IMR-90 (cell line): ENCODE data around the gene ATRN. TPM values are rescaled to one million over a fixed set of nuclear protein-coding genes. Genes with fewer than 3 reads are reported as not detected.

ENCODE experiments used
- ATAC-seq: fragments of 200-7000 bp; cut with Tn5 transposase; 2 replicates; pipeline ENCODE4 v1.9.1; 2020; ENCODE audit warnings: low read depth, mild to moderate bottlenecking, moderate library complexity
- BruUV-seq: library from RNA; stranded (reverse); fragments of 400-500 nt; replicated peaks from 2 replicates; lab custom pipeline; 2021; lab: Mats Ljungman, UMichigan
- CTCF ChIA-PET: fragments of 300-600 bp; formaldehyde crosslinking; extraction: SDS; loops from one replicate; lab custom pipeline; 2021; ENCODE audit warnings: antibody characterized with exemption; lab: Yijun Ruan, JAX
- POLR2A ChIA-PET: fragments of 300-600 bp; sonication (Branson Sonifier 250); formaldehyde crosslinking; loops from one replicate; lab custom pipeline; 2022; ENCODE audit warnings: antibody characterized with exemption; ENCODE audit not compliant: unreplicated experiment; lab: Charles Lee
- DNase-seq: peaks from one replicate; pipeline ENCODE4 v3.0.0; 2013
- H2AFZ ChIP-seq: replicated peaks from 2 replicates; pipeline ENCODE3; 2013; ENCODE audit warnings: low read length, mild to moderate bottlenecking; ENCODE audit not compliant: poor library complexity
- H2AK5ac ChIP-seq: 2 replicates; pipeline ENCODE4 v1.6.1; 2013; ENCODE audit warnings: low read depth, low read length, inconsistent platforms
- H2AK9ac ChIP-seq: replicated peaks from 2 replicates; pipeline ENCODE3; 2013; ENCODE audit warnings: mild to moderate bottlenecking, low read depth, low read length, moderate library complexity; ENCODE audit not compliant: poor library complexity
- H2BK120ac ChIP-seq: 2 replicates; pipeline ENCODE4 v1.6.1; 2013; ENCODE audit warnings: low read depth, low read length, inconsistent platforms
- H2BK15ac ChIP-seq: 3 replicates; pipeline ENCODE4 v1.6.1; 2013; ENCODE audit warnings: low read depth, low read length, inconsistent platforms
- H2BK20ac ChIP-seq: 2 replicates; pipeline ENCODE4 v1.6.1; 2013; ENCODE audit warnings: low read depth, mild to moderate bottlenecking, inconsistent platforms, low read length, moderate library complexity
- H2BK5ac ChIP-seq: 2 replicates; pipeline ENCODE4 v1.6.1; 2013; ENCODE audit warnings: mild to moderate bottlenecking, low read depth, low read length, inconsistent platforms; ENCODE audit not compliant: poor library complexity, severe bottlenecking
- H3K14ac ChIP-seq: replicated peaks from 2 replicates; pipeline ENCODE4 v1.6.1; 2013; ENCODE audit warnings: low read depth, low read length, inconsistent platforms
- H3K18ac ChIP-seq: 2 replicates; pipeline ENCODE4 v1.6.1; 2013; ENCODE audit warnings: low read depth, low read length, control low read depth
- H3K23ac ChIP-seq: 2 replicates; pipeline ENCODE4 v1.6.1; 2013; ENCODE audit warnings: low read depth, low read length, inconsistent platforms
- H3K27ac ChIP-seq: 2 replicates; pipeline ENCODE4 v1.5.1; 2013; ENCODE audit warnings: mild to moderate bottlenecking, control low read depth, low read length; ENCODE audit not compliant: insufficient read depth
- H3K27me3 ChIP-seq: 2 replicates; pipeline ENCODE4 v1.6.1; 2013; ENCODE audit warnings: low read length; ENCODE audit not compliant: control insufficient read depth, insufficient read depth
- H3K36me3 ChIP-seq: 2 replicates; pipeline ENCODE4 v1.6.1; 2013; ENCODE audit warnings: low read length, mixed read lengths; ENCODE audit not compliant: control insufficient read depth, insufficient read depth
- H3K4ac ChIP-seq: 2 replicates; pipeline ENCODE4 v1.6.1; 2013; ENCODE audit warnings: low read depth, low read length, inconsistent platforms
- H3K4me1 ChIP-seq: 2 replicates; pipeline ENCODE4 v1.6.1; 2013; ENCODE audit warnings: low read length, mixed read lengths; ENCODE audit not compliant: control insufficient read depth, insufficient read depth
- H3K4me2 ChIP-seq: 2 replicates; pipeline ENCODE4 v1.6.1; 2013; ENCODE audit warnings: low read depth, mild to moderate bottlenecking, control low read depth, low read length, moderate library complexity
- H3K4me3 ChIP-seq: 2 replicates; pipeline ENCODE4 v1.5.1; 2013; ENCODE audit warnings: low read depth, mild to moderate bottlenecking, control low read depth, low read length, moderate library complexity; ENCODE audit not compliant: insufficient read depth
- H3K56ac ChIP-seq: 2 replicates; pipeline ENCODE4 v1.6.1; 2013; ENCODE audit warnings: low read length, inconsistent platforms; ENCODE audit not compliant: insufficient read depth; ENCODE audit errors: extremely low read depth
- H3K79me1 ChIP-seq, 2 experiments: 2 replicates each; pipeline ENCODE4 v1.6.1; 2013; ENCODE audit warnings: low read length in 2 of 2, inconsistent platforms in 1 of 2, low read depth in 1 of 2
- H3K9ac ChIP-seq: 2 replicates; pipeline ENCODE4 v1.6.1; 2013; ENCODE audit warnings: low read depth, low read length, control low read depth
- H3K9me1 ChIP-seq: 2 replicates; pipeline ENCODE4 v1.6.1; 2013; ENCODE audit warnings: low read length, inconsistent platforms; ENCODE audit not compliant: insufficient read depth
- H3K9me3 ChIP-seq: 2 replicates; pipeline ENCODE4 v1.6.1; 2013; ENCODE audit warnings: low read length; ENCODE audit not compliant: control insufficient read depth, insufficient read depth
- H4K20me1 ChIP-seq: 2 replicates; pipeline ENCODE4 v1.6.1; 2013; ENCODE audit warnings: low read length, inconsistent platforms; ENCODE audit not compliant: insufficient read depth
- H4K5ac ChIP-seq: 2 replicates; pipeline ENCODE4 v1.6.1; 2013; ENCODE audit warnings: mild to moderate bottlenecking, low read depth, low read length, control low read depth
- H4K8ac ChIP-seq, 2 experiments: 2 replicates each; pipeline ENCODE4 v1.6.1; 2013; ENCODE audit warnings: low read depth in 2 of 2, low read length in 2 of 2, control low read depth in 1 of 2, inconsistent platforms in 1 of 2
- H4K91ac ChIP-seq: 2 replicates; pipeline ENCODE4 v1.6.1; 2013; ENCODE audit warnings: low read depth, low read length, inconsistent platforms; ENCODE audit not compliant: insufficient read depth
- ELK1 ChIP-seq: fragments of 150-350 bp; IDR thresholded peaks from 2 replicates; pipeline ENCODE4 v1.6.1; 2016; ENCODE audit warnings: low read depth, mild to moderate bottlenecking, low read length, moderate library complexity, borderline replicate concordance
- MXI1 ChIP-seq: IDR thresholded peaks from 2 replicates; pipeline ENCODE4 v1.6.1; 2012; ENCODE audit warnings: low read depth, mild to moderate bottlenecking, low read length, moderate library complexity, borderline replicate concordance
- NFE2L2 ChIP-seq: fragments of 150-350 bp; IDR thresholded peaks from 2 replicates; pipeline ENCODE4 v1.6.1; 2016; ENCODE audit warnings: low read depth, mild to moderate bottlenecking, low read length
- RFX5 ChIP-seq: IDR thresholded peaks from 2 replicates; pipeline ENCODE4 v1.8.0; 2012; ENCODE audit warnings: low read depth, mild to moderate bottlenecking, low read length, moderate library complexity
- WGBS, 2 experiments: methylation state at CpG; one replicate each; pipeline versions ENCODE4 v1.1.5 to v1.1.7; 2013; ENCODE audit warnings: missing lambda C conversion rate in 2 of 2; ENCODE audit not compliant: insufficient read length in 1 of 2; ENCODE audit errors: extremely low coverage in 2 of 2; 5-methylcytosine and 5-hydroxymethylcytosine counted together
- dilution Hi-C: fragments of 300-500 bp; cut with HindIII; formaldehyde crosslinking; loops from one replicate; pipeline ENCODE4 v1.14.3; 2018; ENCODE audit warnings: low sequenced_read_pairs; ENCODE audit not compliant: unreplicated experiment
- in situ Hi-C: fragments of 300-500 bp; cut with MboI; formaldehyde crosslinking; loops from 3 replicates; pipeline ENCODE4 v1.14.3; 2019; ENCODE audit warnings: low sequenced_read_pairs, inconsistent platforms, mixed read lengths
- intact Hi-C: fragments of 100-400 bp; cut with micrococcal nuclease; formaldehyde crosslinking; loops from 2 replicates; pipeline ENCODE4 v1.10.0; 2022
- polyA plus RNA-seq, 3 experiments: library from polyadenylated mRNA; depleted of rRNA; stranded (reverse); fragments of >200 nt; gene quantifications; 2 replicates each; pipeline ENCODE4 v1.2.3, GENCODE V29; 2012; ENCODE audit warnings: low replicate concordance in 1 of 3
- total RNA-seq: library from RNA; depleted of rRNA; stranded (reverse); fragments of >200 nt; gene quantifications from 2 replicates; pipeline ENCODE4 v1.2.3, GENCODE V29; 2012

Gene ATRN
- total and polyA plus RNA-seq, 2 of the 4 experiments (the other 2 are of a cell fraction), result 32.3 to 46.2 TPM

GRCh38 chr20:3479759-3480615 lies 9.2 kb downstream of the ATRN start:
- Histone ChIP-seq H3K36me3 (no peaks in the 10 kb centered on the region), H4K5ac (no peak overlapping the region), H3K27ac (no peak overlapping the region), H3K9ac (no peak overlapping the region), H3K4ac (no peak overlapping the region), H3K9me1 (peaks cover 12% of the 10 kb centered on the region), H4K8ac (no peak overlapping the region), H3K4me1 (0 out of 2 replicates have a peak, but pooled peaks cover 3% of the 10 kb centered on the region), H2BK15ac (no peak overlapping the region), H3K4me3 (no peak overlapping the region), H3K14ac (no peak overlapping the region), H3K18ac (no peak overlapping the region), H3K23ac (no peak overlapping the region), H2BK20ac (no peak overlapping the region), H2AK5ac (no peak overlapping the region), H4K20me1 (peaks cover 23% of the 10 kb centered on the region; the same call in 1 of the 2 replicates), H2AFZ (no peak overlapping the region), H3K79me1 (peaks cover 21 to 46% of the 10 kb centered on the region in 2 experiments), H3K4me2 (no peak overlapping the region), H2AK9ac (no peak overlapping the region), H4K91ac (no peak overlapping the region), H2BK5ac (no peak overlapping the region), H3K27me3 (no peaks in the 10 kb centered on the region), H3K9me3 (no peaks in the 10 kb centered on the region), H2BK120ac (no peak overlapping the region), H3K56ac (no peak overlapping the region)
- intact Hi-C loops, result loop anchor here (10.0 kb wide), 2 partner anchors 55 to 265 kb away; no protein-coding TSS in a partner anchor
- POLR2A ChIA-PET, result no interaction called here
- ATAC-seq, result no peak
- no peak for TF ChIP-seq ELK1
- TF ChIP-seq NFE2L2, result no peak
- TF ChIP-seq MXI1, result no peak
- TF ChIP-seq RFX5, result no peak
- 95% methylated on average over 3 of the region's 11 CpGs; no CpG with 5 or more reads in 1 of the 2 experiments for WGBS, 2 experiments
- no peak for DNase-seq
- BruUV-seq, result no TSS peak
- in situ Hi-C loops, result no loop called here
- CTCF ChIA-PET, result no interaction called here
- dilution Hi-C loops, result no loop called here
